ENCODE measurements around the gene PROZ. TPM values are rescaled to one million over a fixed set of nuclear protein-coding genes. Genes with fewer than 3 reads are reported as not detected.

The PROZ gene
- total RNA-seq, 1 donor from 2014 or later, result not detected

GRCh38 chr13:113143466-113144254, 14.8 kb upstream of the PROZ start:
- Mint-ChIP-seq H3K36me3 (ENCODE audit: low read depth) (no peaks in the 10 kb centered on the region), H3K27me3 (ENCODE audit: low read depth) (no peaks in the 10 kb centered on the region), H3K4me1 (no peaks in the 10 kb centered on the region), H3K27ac (ENCODE audit: unreplicated experiment) (no peak overlapping the region), H3K9me3 (no peaks in the 10 kb centered on the region), H3K4me3 (no peak overlapping the region)
- TF ChIP-seq CTCF (conservative IDR thresholded peaks at IDR 0.05), result no peak
- DNase-seq (ENCODE audit: low read depth, low spot score), result no peak

- Mint-ChIP-seq H3K4me3 (no peak overlapping the region), H3K27ac (ENCODE audit: unreplicated experiment) (no peak overlapping the region), H3K36me3 (ENCODE audit: low read depth) (no peaks in the 10 kb centered on the region), H3K4me1 (no peaks in the 10 kb centered on the region), H3K9me3 (no peaks in the 10 kb centered on the region), H3K27me3 (ENCODE audit: low read depth) (no peaks in the 10 kb centered on the region)
- TF ChIP-seq CTCF (conservative IDR thresholded peaks at IDR 0.05), result no peak
- no peak for DNase-seq (ENCODE audit: low read depth, low spot score)
Measured at GRCh38 chr13:113144255-113144629, 14.2 kb upstream of the PROZ start.

- Mint-ChIP-seq H3K36me3 (ENCODE audit: low read depth) (no peaks in the 10 kb centered on the region), H3K27ac (ENCODE audit: unreplicated experiment) (no peak overlapping the region), H3K4me1 (no peaks in the 10 kb centered on the region), H3K4me3 (no peak overlapping the region), H3K27me3 (ENCODE audit: low read depth) (no peaks in the 10 kb centered on the region), H3K9me3 (no peaks in the 10 kb centered on the region)
- no peak for TF ChIP-seq CTCF (conservative IDR thresholded peaks at IDR 0.05)
- DNase-seq (ENCODE audit: low read depth, low spot score), result no peak
Measured at GRCh38 chr13:113145496-113145895, 13.0 kb upstream of the PROZ start.

- DNase-seq (ENCODE audit: low read depth, low spot score), result no peak
- Mint-ChIP-seq H3K4me3 (no peak overlapping the region), H3K9me3 (no peaks in the 10 kb centered on the region), H3K27me3 (ENCODE audit: low read depth) (peaks cover 3% of the 10 kb centered on the region), H3K27ac (ENCODE audit: unreplicated experiment) (no peak overlapping the region), H3K4me1 (no peaks in the 10 kb centered on the region), H3K36me3 (ENCODE audit: low read depth) (no peaks in the 10 kb centered on the region)
- TF ChIP-seq CTCF (conservative IDR thresholded peaks at IDR 0.05), result no peak
Measured at GRCh38 chr13:113145911-113146598, 12.4 kb upstream of the PROZ start.

GRCh38 chr13:113146750-113147149, 11.7 kb upstream of the PROZ start:
- H3K4me3 Mint-ChIP-seq, result no peak overlapping the region
- no peak for TF ChIP-seq CTCF (conservative IDR thresholded peaks at IDR 0.05)
- H3K27me3 Mint-ChIP-seq (ENCODE audit: low read depth), result peaks cover 8% of the 10 kb centered on the region
- no peaks in the 10 kb centered on the region for H3K36me3 Mint-ChIP-seq (ENCODE audit: low read depth)
- no peaks in the 10 kb centered on the region for H3K4me1 Mint-ChIP-seq
- DNase-seq (ENCODE audit: low read depth, low spot score), result no peak
- H3K9me3 Mint-ChIP-seq, result no peaks in the 10 kb centered on the region
- H3K27ac Mint-ChIP-seq (ENCODE audit: unreplicated experiment), result no peak overlapping the region

Data from neural crest cell (in vitro differentiated cells).